Neuron (in vitro differentiated cells): Measurements from ENCODE around the gene NFIX.
A peak's percentile ranks its signal among the peaks of the same experiment; 100 is the strongest.

ENCODE experiments used
- H2AFZ ChIP-seq: one replicate; pipeline ENCODE4 v1.6.1; 2013; ENCODE audit warnings: low read depth, mild to moderate bottlenecking, inconsistent platforms, low read length, moderate library complexity
- H3K27me3 ChIP-seq: one replicate; pipeline ENCODE4 v1.6.1; 2013; ENCODE audit warnings: low read length; ENCODE audit not compliant: insufficient read depth
- H3K36me3 ChIP-seq: one replicate; pipeline ENCODE4 v1.6.1; 2013; ENCODE audit warnings: low read length; ENCODE audit not compliant: insufficient read depth
- H3K4me1 ChIP-seq: one replicate; pipeline ENCODE4 v1.6.1; 2013; ENCODE audit warnings: low read length; ENCODE audit not compliant: insufficient read depth
- H3K4me3 ChIP-seq: 2 replicates; pipeline ENCODE4 v1.5.1; 2013; ENCODE audit warnings: mild to moderate bottlenecking, low read length, moderate library complexity
- H3K9me3 ChIP-seq: one replicate; pipeline ENCODE4 v1.6.1; 2013; ENCODE audit warnings: low read length

NFIX gene

GRCh38 chr19:13120031-13120430 is 124.8 kb downstream of the NFIX start:
- no peaks in the 10 kb centered on the region for H3K27me3 ChIP-seq
- peaks cover 19% of the 10 kb centered on the region for H3K36me3 ChIP-seq
- no peak overlapping the region for H2AFZ ChIP-seq
- H3K9me3 ChIP-seq: no peaks in the 10 kb centered on the region
- peak overlapping the region; percentile 96 for H3K4me3 ChIP-seq
- H3K4me1 ChIP-seq: peaks cover 28% of the 10 kb centered on the region

GRCh38 chr19:13120817-13121216 is 125.5 kb downstream of the NFIX start:
- H3K36me3 ChIP-seq: peaks cover 17% of the 10 kb centered on the region
- peaks cover 20% of the 10 kb centered on the region for H3K4me1 ChIP-seq
- no peak overlapping the region for H3K4me3 ChIP-seq
- no peak overlapping the region for H2AFZ ChIP-seq
- H3K27me3 ChIP-seq: no peaks in the 10 kb centered on the region
- H3K9me3 ChIP-seq: no peaks in the 10 kb centered on the region

- H3K9me3 ChIP-seq: no peaks in the 10 kb centered on the region
- no peaks in the 10 kb centered on the region for H3K27me3 ChIP-seq
- H2AFZ ChIP-seq: no peak overlapping the region
- H3K4me1 ChIP-seq: peaks cover 16% of the 10 kb centered on the region
- no peak overlapping the region for H3K4me3 ChIP-seq
- peaks cover 17% of the 10 kb centered on the region for H3K36me3 ChIP-seq
Observed at GRCh38 chr19:13121551-13122274, 126.4 kb downstream of the NFIX start.

- Histone ChIP-seq H3K4me3 (no peak overlapping the region), H3K27me3 (no peaks in the 10 kb centered on the region), H3K4me1 (peaks cover 10% of the 10 kb centered on the region), H2AFZ (no peak overlapping the region), H3K36me3 (peaks cover 19% of the 10 kb centered on the region), H3K9me3 (no peaks in the 10 kb centered on the region)
Observed at GRCh38 chr19:13122275-13122878, 127.1 kb downstream of the NFIX start.

- Histone ChIP-seq H3K9me3 (no peaks in the 10 kb centered on the region), H3K4me1 (peaks cover 10% of the 10 kb centered on the region), H2AFZ (no peak overlapping the region), H3K36me3 (peaks cover 19% of the 10 kb centered on the region), H3K27me3 (no peaks in the 10 kb centered on the region), H3K4me3 (no peak overlapping the region)
Observed at GRCh38 chr19:13122980-13123957, 128.0 kb downstream of the NFIX start.

GRCh38 chr19:13127051-13127450 is 131.8 kb downstream of the NFIX start:
- H3K4me3 ChIP-seq: no peak overlapping the region
- H3K27me3 ChIP-seq: no peaks in the 10 kb centered on the region
- peaks cover 9% of the 10 kb centered on the region for H3K36me3 ChIP-seq
- no peak overlapping the region for H2AFZ ChIP-seq
- no peaks in the 10 kb centered on the region for H3K4me1 ChIP-seq
- H3K9me3 ChIP-seq: no peaks in the 10 kb centered on the region

GRCh38 chr19:13127811-13128575 is 132.7 kb downstream of the NFIX start:
- Histone ChIP-seq H3K36me3 (peaks cover 8% of the 10 kb centered on the region), H3K9me3 (no peaks in the 10 kb centered on the region), H2AFZ (no peak overlapping the region), H3K27me3 (no peaks in the 10 kb centered on the region), H3K4me3 (no peak overlapping the region), H3K4me1 (no peaks in the 10 kb centered on the region)

- Histone ChIP-seq H3K36me3 (peaks cover 7% of the 10 kb centered on the region), H3K9me3 (no peaks in the 10 kb centered on the region), H3K27me3 (no peaks in the 10 kb centered on the region), H3K4me3 (no peak overlapping the region), H2AFZ (no peak overlapping the region), H3K4me1 (no peaks in the 10 kb centered on the region)
Observed at GRCh38 chr19:13128583-13128982, 133.3 kb downstream of the NFIX start.

GRCh38 chr19:13129384-13129783 is 134.1 kb downstream of the NFIX start:
- Histone ChIP-seq H3K9me3 (no peaks in the 10 kb centered on the region), H3K4me1 (no peaks in the 10 kb centered on the region), H3K36me3 (peaks cover 4% of the 10 kb centered on the region), H3K4me3 (no peak overlapping the region), H3K27me3 (no peaks in the 10 kb centered on the region), H2AFZ (no peak overlapping the region)

GRCh38 chr19:13130886-13131490 is 135.7 kb downstream of the NFIX start:
- Histone ChIP-seq H2AFZ (no peak overlapping the region), H3K4me3 (no peak overlapping the region), H3K36me3 (peaks cover 15% of the 10 kb centered on the region), H3K9me3 (no peaks in the 10 kb centered on the region), H3K4me1 (no peaks in the 10 kb centered on the region), H3K27me3 (no peaks in the 10 kb centered on the region)

GRCh38 chr19:13132471-13133180 is 137.4 kb downstream of the NFIX start:
- H3K36me3 ChIP-seq: peaks cover 28% of the 10 kb centered on the region
- no peak overlapping the region for H3K4me3 ChIP-seq
- no peaks in the 10 kb centered on the region for H3K4me1 ChIP-seq
- H3K27me3 ChIP-seq: no peaks in the 10 kb centered on the region
- no peak overlapping the region for H2AFZ ChIP-seq
- no peaks in the 10 kb centered on the region for H3K9me3 ChIP-seq
